ENCODE data around the gene DIP2A. TPM values are rescaled to one million over a fixed set of nuclear protein-coding genes. Genes with fewer than 3 reads are reported as not detected.
"Not testable (repeated sequence)": the region's sequence is repeated elsewhere in the genome, so short reads cannot be mapped to it uniquely, and the experiment has no call there.

Gene DIP2A
- total and polyA plus RNA-seq, 7 donors: 9.0 to 49.3 (median 25.0) TPM

GRCh38 chr21:46517361-46517760, 58.7 kb downstream of the DIP2A start:
- DNase-seq: no peak
- intact Hi-C loops (cut with DNase I): no loop called here
- H3K27ac ChIP-seq: no peak overlapping the region
- no peaks in the 10 kb centered on the region for H3K27me3 ChIP-seq
- no peak for TF ChIP-seq EP300 (IDR thresholded peaks at IDR 0.05)
- no peak for TF ChIP-seq POLR2A (IDR thresholded peaks at IDR 0.05)
- no peak for TF ChIP-seq POLR2AphosphoS5 (IDR thresholded peaks at IDR 0.05)
- TF ChIP-seq CTCF (IDR thresholded peaks at IDR 0.05): no peak
- H3K4me3 ChIP-seq: no peak overlapping the region
- H3K4me1 ChIP-seq: peaks cover 0 to 7% (median 5%) of the 10 kb centered on the region in 4 donors
- WGBS, 2 donors: 85 to 87% methylated on average over 6 of the region's 6 CpGs
- H3K36me3 ChIP-seq: peaks cover 0 to 17% (median under 1%) of the 10 kb centered on the region in 4 donors
- H3K9me3 ChIP-seq: peaks cover 0 to 5% (median 0%) of the 10 kb centered on the region in 4 donors

GRCh38 chr21:46518983-46519583, 60.4 kb downstream of the DIP2A start:
- Histone ChIP-seq H3K27ac (no peak overlapping the region), H3K9me3 (peaks cover 0 to 5% (median 0%) of the 10 kb centered on the region in 4 donors), H3K4me1 (peaks cover 0 to 7% (median 5%) of the 10 kb centered on the region in 4 donors), H3K36me3 (peaks cover 0 to 9% (median under 1%) of the 10 kb centered on the region in 4 donors), H3K4me3 (no peak overlapping the region), H3K27me3 (no peaks in the 10 kb centered on the region)
- TF ChIP-seq POLR2AphosphoS5 (IDR thresholded peaks at IDR 0.05) (no peak), EP300 (IDR thresholded peaks at IDR 0.05) (no peak), CTCF (IDR thresholded peaks at IDR 0.05) (no peak), POLR2A (IDR thresholded peaks at IDR 0.05) (no peak)
- DNase-seq: no peak
- intact Hi-C loops (cut with DNase I): no loop called here
- WGBS, 2 donors: 84 to 85% methylated on average over 4 of the region's 4 CpGs

- H3K27me3 ChIP-seq; intact Hi-C loops (cut with DNase I); DNase-seq; H3K9me3 ChIP-seq; H3K27ac ChIP-seq; H3K4me3 ChIP-seq; H3K4me1 ChIP-seq: not testable (repeated sequence)
- peaks cover 0 to 30% (median 9%) of the 10 kb centered on the region in 4 donors for H3K36me3 ChIP-seq
- WGBS, 2 donors: 89 to 91% methylated on average over 8 of the region's 8 CpGs
These were observed 68.7 kb downstream of the DIP2A start for GRCh38 chr21:46527393-46527792.

- intact Hi-C loops (cut with DNase I): no loop called here
- WGBS, 2 donors: 95 to 97% methylated on average over 4 of the region's 4 CpGs
- no peak for DNase-seq
These were observed 69.1 kb downstream of the DIP2A start for GRCh38 chr21:46527801-46528200.

GRCh38 chr21:46532080-46532479, 73.4 kb downstream of the DIP2A start:
- no peak overlapping the region for H3K27ac ChIP-seq
- H3K27me3 ChIP-seq: no peaks in the 10 kb centered on the region
- H3K4me1 ChIP-seq: no peaks in the 10 kb centered on the region
- DNase-seq: no peak
- no peak overlapping the region for H3K4me3 ChIP-seq
- TF ChIP-seq CTCF (IDR thresholded peaks at IDR 0.05) (no peak), POLR2A (IDR thresholded peaks at IDR 0.05) (no peak), EP300 (IDR thresholded peaks at IDR 0.05) (no peak), POLR2AphosphoS5 (IDR thresholded peaks at IDR 0.05) (no peak)
- no peaks in the 10 kb centered on the region for H3K9me3 ChIP-seq
- 81 to 84% methylated on average over 7 of the region's 7 CpGs for WGBS, 2 donors
- intact Hi-C loops (cut with DNase I): no loop called here
- H3K36me3 ChIP-seq: peaks cover 9 to 70% (median 18%) of the 10 kb centered on the region in 4 donors

More at GRCh38 chr21:46527801-46528200, 69.1 kb downstream of the DIP2A start:
- Histone ChIP-seq H3K9me3 (no peaks in the 10 kb centered on the region), H3K27ac (no peak overlapping the region), H3K27me3 (no peaks in the 10 kb centered on the region), H3K4me1 (no peaks in the 10 kb centered on the region), H3K36me3 (peaks cover 0 to 34% (median 8%) of the 10 kb centered on the region in 4 donors), H3K4me3 (no peak overlapping the region)
- no peak for TF ChIP-seq CTCF (IDR thresholded peaks at IDR 0.05)
- no peak for TF ChIP-seq POLR2A (IDR thresholded peaks at IDR 0.05)
- TF ChIP-seq EP300 (IDR thresholded peaks at IDR 0.05): no peak
- no peak for TF ChIP-seq POLR2AphosphoS5 (IDR thresholded peaks at IDR 0.05)
